Mesothelial cell of epicardium (in vitro differentiated cells): ENCODE results near the gene DNAJC16. TPM values are rescaled to one million over a fixed set of nuclear protein-coding genes. Genes with fewer than 3 reads are reported as not detected.
"Not testable (repeated sequence)": the region's sequence is repeated elsewhere in the genome, so short reads cannot be mapped to it uniquely, and the experiment has no call there.

Experiments used
- DNase-seq, 2 experiments: peaks; one replicate each; pipeline ENCODE4 v3.0.0; 2021; ENCODE audit warnings: low spot score in 2 of 2; ENCODE audit not compliant: unreplicated experiment in 2 of 2
- H3K27ac Mint-ChIP-seq: 2 replicates; pipeline ENCODE4 v1.8.0; 2021; ENCODE audit warnings: mixed read lengths
- H3K27me3 Mint-ChIP-seq: 2 replicates; pipeline ENCODE4 v1.8.0; 2021; ENCODE audit warnings: low read depth, mixed read lengths
- H3K36me3 Mint-ChIP-seq: 2 replicates; pipeline ENCODE4 v1.8.0; 2021; ENCODE audit warnings: mixed read lengths
- H3K4me1 Mint-ChIP-seq: 2 replicates; pipeline ENCODE4 v1.8.0; 2021; ENCODE audit warnings: mixed read lengths
- H3K4me3 Mint-ChIP-seq: 2 replicates; pipeline ENCODE4 v1.8.0; 2021; ENCODE audit warnings: mild to moderate bottlenecking, moderate library complexity, mixed read lengths
- H3K9me3 Mint-ChIP-seq: 2 replicates; pipeline ENCODE4 v1.8.0; 2021; ENCODE audit warnings: mixed read lengths
- total RNA-seq: library from RNA; stranded (reverse); gene quantifications from 3 replicates; pipeline ENCODE4 v1.2.1, GENCODE V29; 2021
- TF ChIP-seq, protein P1 (sequence below): fragments of 200-600 bp; sonication (generic); IDR thresholded peaks from one replicate; pipeline ENCODE4 v1.5.0; 2021; ENCODE audit warnings: antibody characterized with exemption; ENCODE audit not compliant: unreplicated experiment

The DNAJC16 gene
- total RNA-seq, 1 donor from 2014 or later = 24.7 TPM

DNA sequence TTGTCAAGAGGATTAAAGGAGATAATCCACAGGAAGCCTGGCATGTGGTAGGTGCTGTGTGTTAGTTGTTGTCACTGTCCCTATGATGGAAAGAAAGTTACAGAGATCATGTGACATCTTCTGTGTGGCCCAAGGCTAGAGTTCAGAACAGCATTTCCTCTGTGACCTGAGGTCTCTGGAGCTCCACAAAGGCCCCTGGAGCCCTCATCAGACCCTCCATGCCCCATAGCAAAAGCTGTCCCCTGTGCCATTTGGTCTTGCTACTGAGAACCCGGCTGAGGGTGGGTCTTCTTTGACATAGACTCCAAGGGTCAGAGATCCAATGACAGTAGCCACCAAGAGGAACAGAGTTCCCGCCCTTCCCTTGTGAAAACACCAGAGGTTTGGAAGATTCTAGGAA, 42.7 kb upstream of the DNAJC16 start:
- no peak overlapping the region for H3K27ac Mint-ChIP-seq
- DNase-seq = no peak
- H3K27me3 Mint-ChIP-seq = peaks cover 1% of the 10 kb centered on the region
- no peaks in the 10 kb centered on the region for H3K4me1 Mint-ChIP-seq
- H3K36me3 Mint-ChIP-seq = peaks cover 24% of the 10 kb centered on the region
- TF ChIP-seq, protein P1, sequence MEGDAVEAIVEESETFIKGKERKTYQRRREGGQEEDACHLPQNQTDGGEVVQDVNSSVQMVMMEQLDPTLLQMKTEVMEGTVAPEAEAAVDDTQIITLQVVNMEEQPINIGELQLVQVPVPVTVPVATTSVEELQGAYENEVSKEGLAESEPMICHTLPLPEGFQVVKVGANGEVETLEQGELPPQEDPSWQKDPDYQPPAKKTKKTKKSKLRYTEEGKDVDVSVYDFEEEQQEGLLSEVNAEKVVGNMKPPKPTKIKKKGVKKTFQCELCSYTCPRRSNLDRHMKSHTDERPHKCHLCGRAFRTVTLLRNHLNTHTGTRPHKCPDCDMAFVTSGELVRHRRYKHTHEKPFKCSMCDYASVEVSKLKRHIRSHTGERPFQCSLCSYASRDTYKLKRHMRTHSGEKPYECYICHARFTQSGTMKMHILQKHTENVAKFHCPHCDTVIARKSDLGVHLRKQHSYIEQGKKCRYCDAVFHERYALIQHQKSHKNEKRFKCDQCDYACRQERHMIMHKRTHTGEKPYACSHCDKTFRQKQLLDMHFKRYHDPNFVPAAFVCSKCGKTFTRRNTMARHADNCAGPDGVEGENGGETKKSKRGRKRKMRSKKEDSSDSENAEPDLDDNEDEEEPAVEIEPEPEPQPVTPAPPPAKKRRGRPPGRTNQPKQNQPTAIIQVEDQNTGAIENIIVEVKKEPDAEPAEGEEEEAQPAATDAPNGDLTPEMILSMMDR = no peak
- H3K9me3 Mint-ChIP-seq = peaks cover 4% of the 10 kb centered on the region
- H3K4me3 Mint-ChIP-seq = no peak overlapping the region

DNA sequence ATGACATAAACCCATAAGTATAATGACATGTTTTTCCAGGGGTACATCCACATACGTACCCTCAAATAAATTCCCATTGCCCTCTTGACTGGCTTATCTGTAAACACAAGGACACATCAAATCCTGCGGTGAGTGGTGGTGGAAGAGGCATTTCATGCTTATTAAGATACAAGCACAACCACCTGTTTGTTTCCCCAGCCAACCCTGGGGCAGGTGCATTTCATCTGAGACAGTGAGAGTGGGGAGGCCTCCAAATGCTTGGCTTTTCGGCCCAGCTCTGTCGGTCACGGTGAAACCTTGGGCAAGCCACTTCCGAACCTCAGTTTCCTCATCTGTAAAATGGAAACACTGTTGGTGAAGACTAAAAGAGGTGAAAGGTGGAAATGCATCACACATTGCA, 42.2 kb upstream of the DNAJC16 start:
- not testable (repeated sequence) for H3K9me3 Mint-ChIP-seq, DNase-seq, H3K27ac Mint-ChIP-seq, H3K4me1 Mint-ChIP-seq, H3K4me3 Mint-ChIP-seq, H3K27me3 Mint-ChIP-seq
- peaks cover 29% of the 10 kb centered on the region for H3K36me3 Mint-ChIP-seq

DNA sequence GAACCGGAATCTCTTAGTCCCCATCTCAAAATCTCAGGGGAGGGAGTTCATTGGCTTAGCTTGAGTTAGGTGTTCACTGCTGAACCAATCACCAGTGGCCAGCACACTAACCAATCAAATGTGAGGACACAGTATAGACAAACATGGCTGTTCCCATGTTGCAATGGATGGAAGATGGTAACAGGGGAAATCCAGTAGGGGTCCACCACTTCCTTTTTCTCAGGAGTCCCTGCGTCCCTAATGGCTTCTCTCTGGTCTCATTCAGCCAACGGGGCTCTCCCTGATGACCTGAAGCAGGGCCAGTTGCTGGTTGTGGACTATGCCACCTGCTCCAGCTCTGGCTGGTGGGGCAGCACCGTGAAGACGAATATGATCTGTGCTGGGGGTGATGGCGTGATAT, 41.0 kb upstream of the DNAJC16 start:
- H3K4me3 Mint-ChIP-seq = no peak overlapping the region
- no peak for DNase-seq
- H3K27ac Mint-ChIP-seq = no peak overlapping the region
- H3K9me3 Mint-ChIP-seq = peaks cover 3% of the 10 kb centered on the region
- TF ChIP-seq, protein P1 = no peak
- no peaks in the 10 kb centered on the region for H3K4me1 Mint-ChIP-seq
- H3K36me3 Mint-ChIP-seq = peaks cover 36% of the 10 kb centered on the region
- no peaks in the 10 kb centered on the region for H3K27me3 Mint-ChIP-seq

- H3K27me3 Mint-ChIP-seq, H3K4me3 Mint-ChIP-seq, H3K9me3 Mint-ChIP-seq, H3K4me1 Mint-ChIP-seq, DNase-seq, H3K27ac Mint-ChIP-seq: not testable (repeated sequence)
- H3K36me3 Mint-ChIP-seq = peaks cover 44% of the 10 kb centered on the region
Observed at GRCh38 chr1:15486844-15487610, 39.6 kb upstream of the DNAJC16 start.

GRCh38 chr1:15488371-15488770, 38.3 kb upstream of the DNAJC16 start:
- peaks cover 48% of the 10 kb centered on the region for H3K36me3 Mint-ChIP-seq
- H3K27me3 Mint-ChIP-seq = no peaks in the 10 kb centered on the region
- H3K9me3 Mint-ChIP-seq = peaks cover 3% of the 10 kb centered on the region
- DNase-seq = no peak
- H3K27ac Mint-ChIP-seq = no peak overlapping the region
- H3K4me1 Mint-ChIP-seq = no peaks in the 10 kb centered on the region
- TF ChIP-seq, protein P1 = no peak
- no peak overlapping the region for H3K4me3 Mint-ChIP-seq

DNA sequence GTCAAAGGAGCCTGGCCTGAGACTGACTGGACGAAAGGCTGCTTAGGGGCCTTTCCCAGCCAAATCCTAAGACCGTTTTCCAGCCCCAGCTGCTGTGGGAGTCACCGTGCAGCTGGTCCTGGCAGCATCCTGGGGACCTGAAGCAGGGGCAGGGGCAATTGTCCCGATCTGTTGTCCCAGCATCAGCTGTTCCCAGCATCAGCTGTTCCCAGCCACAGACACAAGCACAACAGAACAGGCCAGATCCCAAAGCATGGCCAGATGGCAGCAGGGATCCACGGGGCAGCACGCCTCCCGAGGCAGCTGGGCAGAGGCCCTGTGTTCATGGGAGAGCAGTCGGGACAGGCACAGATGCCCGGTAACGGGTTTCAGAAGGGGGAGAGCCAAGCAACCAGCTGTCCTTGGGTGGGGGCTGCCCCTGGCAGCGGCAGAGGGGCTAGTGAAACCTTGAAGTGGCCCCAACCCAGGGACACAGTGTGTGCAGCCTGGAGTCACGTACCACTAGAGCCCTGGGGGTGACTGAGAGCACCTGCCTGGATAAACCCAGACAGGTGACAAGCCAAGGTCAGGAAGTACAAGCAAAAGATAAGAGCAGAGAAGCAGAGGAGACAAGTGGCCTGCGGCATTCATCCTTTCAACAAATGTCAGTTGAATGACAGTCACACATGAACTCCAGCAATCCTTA, 37.5 kb upstream of the DNAJC16 start:
- Mint-ChIP-seq H3K27me3 (no peaks in the 10 kb centered on the region), H3K27ac (no peak overlapping the region), H3K9me3 (peaks cover 3% of the 10 kb centered on the region), H3K36me3 (peaks cover 45% of the 10 kb centered on the region), H3K4me3 (no peak overlapping the region), H3K4me1 (no peaks in the 10 kb centered on the region)
- TF ChIP-seq, protein P1 = no peak
- DNase-seq = no peak

DNA sequence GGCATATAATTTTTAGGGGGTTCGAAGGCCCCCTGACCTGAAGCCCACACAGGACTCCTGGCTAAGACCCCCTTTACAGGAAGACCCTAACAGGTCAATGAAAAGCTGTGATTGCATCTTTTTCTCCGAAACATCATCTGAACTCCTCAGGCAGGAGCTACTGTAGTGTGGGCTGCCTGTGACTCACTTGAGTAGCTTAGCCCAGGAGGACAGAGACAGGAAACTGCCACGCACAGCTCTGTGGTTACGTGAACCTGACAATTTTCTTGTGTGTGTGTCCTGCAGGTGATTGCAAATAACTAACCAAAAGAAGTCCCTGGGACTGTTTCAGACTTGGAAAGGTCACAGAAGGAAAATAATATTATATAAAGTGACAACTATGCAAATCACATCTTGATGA, 35.6 kb upstream of the DNAJC16 start:
- DNase-seq, H3K4me3 Mint-ChIP-seq, H3K4me1 Mint-ChIP-seq, H3K27me3 Mint-ChIP-seq, H3K27ac Mint-ChIP-seq, H3K9me3 Mint-ChIP-seq: not testable (repeated sequence)
- peaks cover 45% of the 10 kb centered on the region for H3K36me3 Mint-ChIP-seq
